NCI-H82 treated with DMSO at 0.1 percent for 48 hours (cell line): ENCODE results near the gene PLAU.
A peak's percentile ranks its signal among the peaks of the same experiment; 100 is the strongest.
"Not testable (repeated sequence)": the region's sequence is repeated elsewhere in the genome, so short reads cannot be mapped to it uniquely, and the experiment has no call there.

ENCODE experiments used
- DNase-seq: peaks from one replicate; lab custom pipeline; 2025; ENCODE audit not compliant: unreplicated experiment; lab: John Stamatoyannopoulos, UW

PLAU gene

GRCh38 chr10:73950155-73950948 lies 39.4 kb downstream of the PLAU start:
- no peak for DNase-seq

- DNase-seq = no peak
Measured at GRCh38 chr10:73953665-73954064, 42.7 kb downstream of the PLAU start.

- DNase-seq = no peak
Measured at GRCh38 chr10:73954737-73955136, 43.8 kb downstream of the PLAU start.

GRCh38 chr10:73955719-73956118 lies 44.8 kb downstream of the PLAU start:
- no peak for DNase-seq

GRCh38 chr10:73956476-73957359 lies 45.8 kb downstream of the PLAU start:
- DNase-seq = no peak

GRCh38 chr10:73959484-73960243 lies 48.7 kb downstream of the PLAU start:
- DNase-seq = no peak

- DNase-seq = no peak
Measured at GRCh38 chr10:73962386-73962785, 51.5 kb downstream of the PLAU start.

GRCh38 chr10:73963533-73963932 lies 52.6 kb downstream of the PLAU start:
- DNase-seq = not testable (repeated sequence)

GRCh38 chr10:73964743-73965142 lies 53.8 kb downstream of the PLAU start:
- DNase-seq = no peak

GRCh38 chr10:73965267-73965889 lies 54.4 kb downstream of the PLAU start:
- not testable (repeated sequence) for DNase-seq

- DNase-seq = peak; percentile 29
Measured at GRCh38 chr10:73965890-73966768, 55.2 kb downstream of the PLAU start.

GRCh38 chr10:73967022-73967429 lies 56.1 kb downstream of the PLAU start:
- no peak for DNase-seq
